GM13977 (cell line): ENCODE data around the gene STK11.

Experiments
- DNase-seq: peaks from one replicate; pipeline ENCODE4 v3.0.0; 2012; ENCODE audit warnings: low spot score
- CTCF ChIP-seq: IDR thresholded peaks from 2 replicates; pipeline ENCODE4 v1.5.1; 2012; ENCODE audit warnings: mild to moderate bottlenecking, control low read depth; ENCODE audit not compliant: insufficient read depth; ENCODE audit errors: extremely low read depth, missing control alignments
- in situ Hi-C: fragments of 300-500 bp; cut with MboI; formaldehyde crosslinking; loops from one replicate; pipeline ENCODE4 v1.12.0; 2022; ENCODE audit warnings: low sequenced_read_pairs, low pct_unique_long_range_greater_than_20kb, mixed read lengths, inconsistent platforms; ENCODE audit not compliant: unreplicated experiment

The STK11 gene

DNA sequence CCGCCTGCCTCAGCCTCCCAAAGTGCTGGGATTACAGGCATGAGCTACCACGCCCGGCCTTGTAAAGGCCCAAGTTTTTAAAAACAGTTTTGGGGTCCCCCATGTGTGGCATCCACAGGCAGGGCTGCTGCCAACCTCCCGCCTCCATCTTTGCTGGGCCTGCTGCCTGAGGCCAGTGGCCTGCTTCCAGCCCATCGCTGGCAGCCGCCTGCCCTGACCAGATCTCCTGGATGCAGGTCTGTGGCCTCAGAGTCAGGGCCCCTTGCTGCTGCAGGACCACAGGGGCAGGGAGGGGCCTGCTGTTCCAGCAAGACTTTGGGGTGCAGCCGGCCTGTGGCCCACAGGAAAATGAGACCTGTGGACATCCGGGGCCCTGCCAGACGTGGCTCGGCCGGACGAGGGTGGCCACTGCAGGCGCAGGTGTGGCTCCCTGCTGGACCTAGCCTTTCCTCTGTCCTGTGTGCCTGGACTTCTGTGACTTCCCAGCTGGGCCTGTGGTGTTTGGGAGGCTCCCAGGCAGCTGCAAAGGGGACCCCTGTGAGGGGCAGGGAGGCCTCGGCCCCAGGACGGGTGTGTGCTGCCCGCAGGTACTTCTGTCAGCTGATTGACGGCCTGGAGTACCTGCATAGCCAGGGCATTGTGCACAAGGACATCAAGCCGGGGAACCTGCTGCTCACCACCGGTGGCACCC, 14.4 kb downstream of the STK11 start:
- in situ Hi-C loops = no loop called here
- no peak for DNase-seq
- TF ChIP-seq CTCF = no peak

DNA sequence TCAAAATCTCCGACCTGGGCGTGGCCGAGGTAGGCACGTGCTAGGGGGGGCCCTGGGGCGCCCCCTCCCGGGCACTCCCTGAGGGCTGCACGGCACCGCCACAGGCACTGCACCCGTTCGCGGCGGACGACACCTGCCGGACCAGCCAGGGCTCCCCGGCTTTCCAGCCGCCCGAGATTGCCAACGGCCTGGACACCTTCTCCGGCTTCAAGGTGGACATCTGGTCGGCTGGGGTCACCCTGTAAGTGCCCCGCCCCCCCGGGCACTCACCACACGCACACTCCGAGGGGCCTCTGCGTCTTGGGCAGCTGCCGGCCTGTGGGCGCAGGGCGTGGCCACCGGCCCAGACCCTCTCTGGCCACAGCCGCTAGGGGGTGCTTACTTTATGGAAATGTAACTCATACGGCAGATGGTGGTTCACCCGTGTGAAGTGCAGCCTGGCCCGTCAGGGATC, 14.9 kb downstream of the STK11 start:
- no peak for DNase-seq
- TF ChIP-seq CTCF = no peak
- in situ Hi-C loops = no loop called here

GRCh38 chr19:1220976-1221903, 15.7 kb downstream of the STK11 start:
- DNase-seq = no peak
- in situ Hi-C loops = no loop called here
- TF ChIP-seq CTCF = peak; percentile 57

DNA sequence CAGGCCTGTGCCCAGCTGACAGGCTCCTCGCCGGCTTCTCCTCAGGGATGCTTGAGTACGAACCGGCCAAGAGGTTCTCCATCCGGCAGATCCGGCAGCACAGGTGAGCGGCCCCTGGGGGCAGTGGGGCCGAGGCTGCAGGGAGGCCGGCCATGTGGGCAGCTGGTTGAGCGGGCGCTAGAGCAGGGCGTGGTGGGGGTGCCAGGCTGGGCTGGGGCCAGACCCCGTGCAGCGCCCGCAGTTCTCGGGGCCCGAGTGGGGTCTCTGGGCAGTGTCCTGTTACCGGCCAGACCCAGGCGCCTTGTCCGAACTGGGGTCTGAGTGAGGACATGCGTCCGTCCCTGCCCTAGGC, 16.3 kb downstream of the STK11 start:
- TF ChIP-seq CTCF = no peak
- in situ Hi-C loops = no loop called here
- no peak for DNase-seq

- no peak for TF ChIP-seq CTCF
- no peak for DNase-seq
- in situ Hi-C loops = no loop called here
Measured at GRCh38 chr19:1222394-1222793, 16.8 kb downstream of the STK11 start.

DNA sequence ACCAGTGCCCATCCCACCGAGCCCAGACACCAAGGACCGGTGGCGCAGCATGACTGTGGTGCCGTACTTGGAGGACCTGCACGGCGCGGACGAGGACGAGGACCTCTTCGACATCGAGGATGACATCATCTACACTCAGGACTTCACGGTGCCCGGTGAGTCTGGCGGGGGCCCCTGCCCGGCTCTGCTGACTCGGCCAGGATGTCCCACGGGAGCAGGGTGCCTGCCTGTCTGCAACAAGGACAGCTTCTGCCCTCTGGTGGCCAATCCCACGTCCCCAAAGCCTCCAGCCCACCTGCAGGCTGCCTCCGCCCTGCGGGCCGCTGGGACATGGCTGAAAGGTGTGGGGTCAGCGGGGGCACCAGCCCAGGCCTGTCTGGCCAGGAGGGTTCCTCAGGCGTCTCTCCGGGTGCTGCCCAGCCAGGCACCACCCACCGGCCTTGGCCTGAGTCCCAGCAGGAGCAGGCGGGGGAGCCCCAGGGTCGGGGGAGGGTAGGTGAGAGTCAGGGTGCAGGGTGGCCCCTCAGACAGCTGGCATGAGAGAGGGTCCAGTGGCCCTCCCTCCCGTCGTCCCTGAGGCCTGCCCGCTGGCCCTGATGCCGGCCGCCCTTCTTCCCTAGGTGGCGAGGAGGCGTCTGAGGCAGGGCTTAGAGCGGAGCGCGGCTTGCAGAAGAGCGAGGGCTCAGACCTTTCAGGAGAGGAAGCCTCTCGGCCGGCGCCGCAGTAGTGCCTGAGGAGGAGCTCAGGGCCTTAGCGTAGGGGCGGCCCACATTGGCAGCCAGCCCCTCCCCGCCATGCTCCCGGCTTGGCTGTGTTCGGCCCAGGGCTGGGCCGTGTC, 17.7 kb downstream of the STK11 start:
- DNase-seq = peak; percentile 83
- peak; percentile 58 for TF ChIP-seq CTCF
- in situ Hi-C loops = no loop called here
